Right atrium auricular region (tissue), 2 donors: ENCODE measurements around the gene ZNF775. TPM values are rescaled to one million over a fixed set of nuclear protein-coding genes. Genes with fewer than 3 reads are reported as not detected.

ENCODE experiments used
- DNase-seq: peaks from one replicate; pipeline ENCODE4 v3.0.0-alpha.2; 2019; ENCODE audit warnings: low spot score
- H3K27ac ChIP-seq, 2 donors: fragments of 200-600 bp; sonication (generic); 1 replicate in 1 of 2; 2 replicates in 1 of 2; pipeline ENCODE4 v1.5.1; 2016 to 2019
- H3K27me3 ChIP-seq, 2 donors: fragments of 200-600 bp; sonication (generic); one replicate each; pipeline versions ENCODE4 v1.5.1 to v1.6.0; 2017 to 2019
- H3K36me3 ChIP-seq: fragments of 200-600 bp; sonication (generic); one replicate; pipeline ENCODE4 v1.5.1; 2016
- H3K4me1 ChIP-seq, 2 donors: fragments of 200-600 bp; sonication (generic); one replicate each; pipeline versions ENCODE4 v1.5.1 to v1.6.0; 2017 to 2019
- H3K4me3 ChIP-seq, 2 donors: fragments of 200-600 bp; sonication (generic); 1 replicate in 1 of 2; 2 replicates in 1 of 2; pipeline ENCODE4 v1.5.1; 2017 to 2019; ENCODE audit warnings: mild to moderate bottlenecking in 1 of 2, moderate library complexity in 1 of 2
- H3K9me3 ChIP-seq, 2 donors: fragments of 200-600 bp; sonication (generic); one replicate each; pipeline ENCODE4 v1.5.1; 2019
- CTCF ChIP-seq, 2 donors: fragments of 200-600 bp; sonication (generic); IDR thresholded peaks; one replicate each; pipeline ENCODE4 v1.5.1; 2019; ENCODE audit warnings: antibody characterized with exemption in 2 of 2
- total RNA-seq, 2 donors: library from RNA; depleted of rRNA; stranded (reverse); fragments of >200 nt; gene quantifications; one replicate each; pipeline ENCODE4 v1.1.0, GENCODE V29; 2016

The ZNF775 gene
- total RNA-seq: 1 to 10 TPM; 4.1 to 6.2 TPM

DNA sequence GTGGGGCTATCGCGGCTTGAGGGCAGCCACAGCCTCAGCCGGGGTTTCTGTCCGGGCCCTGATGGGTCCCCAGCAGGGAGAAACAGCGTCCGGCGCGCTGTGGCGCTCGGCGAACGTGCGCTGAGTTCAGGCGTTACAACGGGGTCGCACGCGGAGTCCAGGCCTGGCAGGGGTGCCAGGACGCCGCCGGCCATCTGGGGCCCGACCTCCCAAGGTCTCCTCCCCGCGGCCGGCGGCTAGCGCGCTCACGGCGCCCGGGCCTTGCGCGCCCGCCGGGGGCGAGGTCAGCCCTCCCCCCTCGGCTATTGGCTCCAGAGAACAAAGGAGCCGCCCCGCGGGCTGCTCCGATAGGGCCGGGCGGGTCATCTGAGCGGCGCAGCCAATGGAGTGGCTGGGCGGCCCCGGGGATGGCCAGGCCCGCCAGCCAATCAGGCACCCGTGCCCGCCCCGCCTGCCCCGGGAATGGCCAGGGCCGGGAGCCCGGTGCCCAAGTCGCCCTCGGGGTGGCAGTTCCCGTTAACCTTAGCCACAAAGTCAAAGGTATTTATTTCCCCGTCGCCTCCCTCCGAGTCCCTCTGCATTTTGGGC, at the start of gene ZNF775:
Gene ZNF775, plus strand, starts transcription at position 478 of the 588 bp plus-strand sequence. CDS start 9,141 bp downstream, outside the sequence.
- peaks cover under 1% of the 10 kb centered on the region for H3K36me3 ChIP-seq
- peak within 1 kb of the TSS; percentile 86 to 98 for H3K4me3 ChIP-seq
- no peaks in the 10 kb centered on the region for H3K27me3 ChIP-seq
- peak within 1 kb of the TSS; percentile 93 to 96 for H3K27ac ChIP-seq
- H3K9me3 ChIP-seq: no peaks in the 10 kb centered on the region
- DNase-seq: peak; percentile 96
- no peak for TF ChIP-seq CTCF (IDR thresholded peaks at IDR 0.05)
- H3K4me1 ChIP-seq: peaks cover 0 to 44% of the 10 kb centered on the region in 2 donors

- no peak overlapping the region for H3K4me3 ChIP-seq
These were observed 49.6 kb upstream of the ZNF775 start for GRCh38 chr7:150329331-150330120.

GRCh38 chr7:150330211-150330885, 48.8 kb upstream of the ZNF775 start:
- no peak overlapping the region for H3K27ac ChIP-seq
- peaks cover 0 to 2% of the 10 kb centered on the region in 2 donors for H3K4me1 ChIP-seq
- H3K27me3 ChIP-seq: no peaks in the 10 kb centered on the region
- DNase-seq: no peak
- H3K9me3 ChIP-seq: no peaks in the 10 kb centered on the region
- no peak for TF ChIP-seq CTCF (IDR thresholded peaks at IDR 0.05)
- H3K4me3 ChIP-seq: no peak overlapping the region
- no peaks in the 10 kb centered on the region for H3K36me3 ChIP-seq

More at GRCh38 chr7:150329331-150330120, 49.6 kb upstream of the ZNF775 start:
- Histone ChIP-seq H3K27ac (no peak overlapping the region), H3K36me3 (no peaks in the 10 kb centered on the region), H3K27me3 (no peaks in the 10 kb centered on the region), H3K4me1 (no peaks in the 10 kb centered on the region), H3K9me3 (no peaks in the 10 kb centered on the region)
- TF ChIP-seq CTCF (IDR thresholded peaks at IDR 0.05): no peak
- no peak for DNase-seq

- DNase-seq: no peak
- no peak for TF ChIP-seq CTCF (IDR thresholded peaks at IDR 0.05)
- H3K36me3 ChIP-seq: no peaks in the 10 kb centered on the region
- H3K27ac ChIP-seq: no peak overlapping the region
- no peaks in the 10 kb centered on the region for H3K27me3 ChIP-seq
- no peak overlapping the region for H3K4me3 ChIP-seq
- H3K9me3 ChIP-seq: no peaks in the 10 kb centered on the region
- H3K4me1 ChIP-seq: peaks cover 0 to 13% of the 10 kb centered on the region in 2 donors
These were observed 46.1 kb upstream of the ZNF775 start for GRCh38 chr7:150332852-150333635.

GRCh38 chr7:150333659-150334058, 45.5 kb upstream of the ZNF775 start:
- Histone ChIP-seq H3K27me3 (no peaks in the 10 kb centered on the region), H3K9me3 (no peaks in the 10 kb centered on the region), H3K36me3 (no peaks in the 10 kb centered on the region), H3K27ac (no peak overlapping the region), H3K4me3 (no peak overlapping the region), H3K4me1 (peaks cover 0 to 13% of the 10 kb centered on the region in 2 donors)
- no peak for TF ChIP-seq CTCF (IDR thresholded peaks at IDR 0.05)
- DNase-seq: no peak
